VCaP (cell line): ENCODE measurements around the gene TNS1.

ENCODE experiments used
- H3K27ac ChIP-seq: fragments of 450-650 bp; 2 replicates; pipeline ENCODE4 v1.5.1; 2017
- CTCF ChIP-seq: fragments of 450-650 bp; conservative IDR thresholded peaks from 2 replicates; pipeline ENCODE4 v1.5.1; 2017; ENCODE audit warnings: mild to moderate bottlenecking, moderate library complexity

The TNS1 gene

DNA sequence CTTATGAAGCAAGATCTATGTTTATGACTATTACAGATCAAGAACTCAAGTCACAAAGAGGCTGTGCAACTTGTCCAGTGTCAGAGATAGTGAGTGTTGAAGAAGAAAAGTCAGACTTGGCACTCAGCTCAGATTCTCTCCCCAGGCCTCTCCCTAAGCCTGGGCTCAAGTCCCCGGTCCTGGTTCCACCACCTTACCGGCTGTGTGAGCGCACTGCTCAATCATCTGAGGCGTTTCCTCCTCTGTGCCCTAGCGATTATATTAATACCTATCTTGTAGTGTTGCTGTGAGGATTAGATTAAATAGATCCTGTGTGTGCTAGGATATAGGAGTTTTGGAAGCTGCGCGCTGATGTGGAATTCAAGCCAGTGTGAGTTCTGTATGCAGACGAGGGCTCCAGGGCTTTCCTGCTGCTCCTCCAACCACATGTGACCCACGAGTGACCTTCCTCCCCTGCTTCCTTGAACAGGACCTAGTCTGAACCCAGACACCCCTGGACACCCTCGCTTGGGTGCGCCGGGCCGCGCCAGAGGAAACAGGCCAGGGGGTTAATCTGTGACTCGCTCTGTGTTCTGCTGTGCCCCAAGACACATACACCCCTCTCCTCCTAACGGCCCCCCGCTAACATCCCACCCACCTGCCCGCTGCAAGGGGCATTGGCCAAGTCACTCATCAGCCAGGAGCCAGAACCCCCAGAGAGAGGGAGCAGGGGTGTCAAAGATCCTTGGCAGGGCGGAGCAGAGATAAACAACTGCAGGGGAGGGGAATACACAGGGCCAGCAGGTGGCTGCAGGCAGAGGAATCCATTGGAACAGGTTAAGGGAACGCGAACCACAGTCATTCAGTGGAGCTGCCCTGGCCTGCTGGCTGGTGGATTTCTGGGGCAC lies 38.3 kb downstream of the TNS1 start:
- TF ChIP-seq CTCF = no peak
- H3K27ac ChIP-seq = no peak overlapping the region

GRCh38 chr2:217960351-217960750 lies 42.4 kb downstream of the TNS1 start:
- TF ChIP-seq CTCF = no peak
- no peak overlapping the region for H3K27ac ChIP-seq

DNA sequence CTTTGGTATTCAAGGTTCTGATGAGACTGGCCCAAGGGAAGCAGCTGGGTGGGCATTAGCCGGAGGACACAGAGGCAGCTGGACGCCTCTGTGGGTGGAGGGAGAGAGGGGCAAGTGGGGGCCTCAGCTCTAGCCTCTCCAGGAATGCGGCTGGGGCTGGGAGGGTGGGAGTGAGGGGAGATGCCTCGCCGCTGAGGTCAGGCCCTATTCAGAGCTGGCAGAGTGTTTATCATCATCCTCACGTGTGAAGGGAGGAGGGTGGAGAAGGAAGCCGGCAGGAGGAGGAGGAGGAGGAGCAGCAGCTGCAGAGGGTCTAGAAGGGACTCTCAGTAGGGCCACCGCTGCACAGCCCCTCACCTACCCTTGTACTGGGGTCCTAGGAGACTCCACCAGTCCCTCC lies 43.1 kb downstream of the TNS1 start:
- no peak for TF ChIP-seq CTCF
- H3K27ac ChIP-seq = no peak overlapping the region

GRCh38 chr2:217958884-217959225 lies 43.9 kb downstream of the TNS1 start:
- H3K27ac ChIP-seq = no peak overlapping the region
- TF ChIP-seq CTCF = no peak

DNA sequence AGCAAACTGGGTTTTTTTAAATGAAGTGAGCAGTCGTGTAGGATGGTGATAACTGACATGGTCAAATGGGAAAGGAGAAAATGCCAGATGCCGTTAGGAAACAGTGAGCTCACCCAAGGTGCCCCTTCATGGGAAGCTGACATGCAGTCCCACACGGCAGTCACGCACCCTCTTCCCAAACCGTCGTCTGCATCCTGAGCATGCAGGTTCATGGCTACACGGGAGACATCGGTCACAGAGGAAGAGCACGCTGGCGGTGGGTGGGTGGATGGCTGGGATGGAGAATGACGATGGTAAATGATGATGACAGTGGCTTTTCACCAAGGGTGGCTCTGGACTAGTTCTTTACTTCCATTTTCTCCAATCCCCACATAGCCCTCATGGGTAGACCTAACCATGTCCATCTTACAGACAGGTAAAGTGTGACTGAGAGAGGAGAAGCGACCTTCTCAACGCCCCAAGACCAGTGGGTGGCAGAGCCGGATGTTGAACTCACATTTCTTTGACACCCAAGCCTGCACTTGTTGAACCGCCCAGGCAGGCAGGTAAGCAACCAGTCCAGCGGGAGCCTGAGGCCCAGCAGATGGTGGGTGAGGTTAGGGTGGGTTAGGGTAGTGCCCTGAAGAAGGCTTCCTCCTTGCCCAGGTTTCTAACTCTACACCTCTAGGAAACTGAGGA lies 44.5 kb downstream of the TNS1 start:
- H3K27ac ChIP-seq = no peak overlapping the region
- no peak for TF ChIP-seq CTCF

DNA sequence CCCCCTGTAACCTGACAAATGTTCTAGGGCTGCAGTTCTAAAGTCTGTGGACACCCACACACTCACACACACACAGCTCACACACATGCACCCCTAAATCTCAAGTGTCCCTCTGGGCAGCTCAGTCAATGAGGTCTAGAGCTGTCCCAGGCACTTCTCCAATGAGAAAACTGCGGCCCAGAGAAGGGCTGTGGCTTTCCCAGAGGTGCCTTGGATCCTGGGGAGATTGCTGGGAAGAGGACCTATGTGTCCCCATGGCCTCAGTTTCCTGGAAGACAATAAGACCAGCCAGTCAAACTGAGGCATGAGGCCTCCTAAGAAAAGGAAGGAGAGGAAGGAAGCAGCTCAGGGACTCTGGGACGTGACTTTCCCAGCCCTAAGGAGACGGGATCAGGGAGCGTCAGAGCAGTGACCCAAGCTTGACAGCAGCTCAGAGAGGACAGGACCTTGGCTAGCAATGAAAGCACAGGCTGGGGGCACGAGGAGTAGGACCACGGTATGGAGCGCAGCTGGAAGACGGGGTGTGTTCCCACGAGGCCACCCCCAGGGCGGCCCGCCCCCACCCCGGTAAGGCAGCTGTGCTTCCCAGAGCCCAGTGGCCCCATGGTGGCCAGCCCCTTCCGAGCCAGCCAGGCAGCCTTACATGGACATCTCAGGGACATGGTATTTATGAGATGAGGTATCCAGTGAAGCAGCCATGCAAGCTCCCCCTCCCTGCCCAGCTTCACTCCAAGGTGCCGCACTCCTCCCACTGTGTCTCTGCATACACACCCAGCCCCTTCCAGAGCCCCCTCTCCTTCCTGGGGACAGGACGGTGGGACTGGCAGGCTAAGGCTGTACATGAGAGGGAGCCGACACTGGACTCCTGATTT lies 46.0 kb downstream of the TNS1 start:
- TF ChIP-seq CTCF = no peak

More for the DNA sequence above, 46.0 kb downstream of the TNS1 start:
- H3K27ac ChIP-seq = no peak overlapping the region
